GM12891 (cell line): Measurements from ENCODE around the gene XPNPEP3.
"Not testable (repeated sequence)": the region's sequence is repeated elsewhere in the genome, so short reads cannot be mapped to it uniquely, and the experiment has no call there.

Source experiments
- DNase-seq: peaks from one replicate; pipeline ENCODE4 v3.0.0; 2011; ENCODE audit warnings: low spot score; ENCODE audit not compliant: insufficient read length
- FAIRE-seq: peaks from 2 replicates; lab custom pipeline; 2011; peaks lifted over from hg19 to GRCh38; lab: Jason Lieb, UNC
- PAX5 ChIP-seq: IDR thresholded peaks from 2 replicates; pipeline ENCODE4 v1.6.1; 2011; ENCODE audit warnings: low read length, moderate library complexity, mild to moderate bottlenecking; ENCODE audit not compliant: insufficient read depth, severe bottlenecking
- POLR2A ChIP-seq: IDR thresholded peaks from 2 replicates; pipeline ENCODE4 v1.6.1; 2011; ENCODE audit warnings: low read depth, low read length, control low read depth
- POLR2AphosphoS5 ChIP-seq: IDR thresholded peaks from 2 replicates; pipeline ENCODE4 v1.6.1; 2011; ENCODE audit warnings: low read depth, low read length, control low read depth
- POU2F2 ChIP-seq: IDR thresholded peaks from 2 replicates; pipeline ENCODE4 v1.6.1; 2011; ENCODE audit warnings: low read depth, mild to moderate bottlenecking, control low read depth, low read length, moderate library complexity
- SPI1 ChIP-seq: IDR thresholded peaks from 2 replicates; pipeline ENCODE4 v1.6.1; 2011; ENCODE audit warnings: low read depth, low read length, control low read depth
- TAF1 ChIP-seq: IDR thresholded peaks from 2 replicates; pipeline ENCODE4 v1.6.1; 2011; ENCODE audit warnings: low read depth, low read length, control low read depth

The XPNPEP3 gene

DNA sequence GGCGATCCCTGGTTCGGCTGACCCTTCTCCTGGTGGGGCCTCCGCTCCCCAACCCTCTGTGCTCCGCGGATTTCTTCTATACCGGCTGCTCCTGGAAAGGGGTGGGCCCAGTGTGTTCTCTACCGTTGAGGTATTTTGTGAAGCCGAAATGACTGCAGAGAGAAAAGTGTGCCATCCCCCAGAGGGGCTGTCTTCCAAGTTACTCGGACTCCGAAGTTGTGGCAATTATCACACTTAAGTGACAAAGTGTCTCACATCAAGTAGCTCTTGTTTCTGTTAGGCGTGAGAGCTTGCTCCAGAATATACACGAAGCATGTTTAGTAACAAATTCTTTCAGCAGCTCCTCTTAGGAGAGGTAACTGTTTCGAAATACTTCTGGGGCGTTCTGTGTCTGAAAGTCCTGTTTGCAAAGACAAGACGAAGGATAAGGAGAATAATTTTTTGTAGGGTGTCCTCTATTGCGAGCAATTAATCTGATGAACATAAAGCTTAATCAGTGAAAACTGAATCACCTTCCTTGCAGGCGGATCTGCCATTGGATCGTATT, 434 bp downstream of the XPNPEP3 start:
- DNase-seq (no peak), FAIRE-seq (peak; percentile 9)
- TF ChIP-seq PAX5 (no peak), POLR2A (no peak), POU2F2 (no peak), TAF1 (no peak), POLR2AphosphoS5 (no peak), SPI1 (no peak)

DNA sequence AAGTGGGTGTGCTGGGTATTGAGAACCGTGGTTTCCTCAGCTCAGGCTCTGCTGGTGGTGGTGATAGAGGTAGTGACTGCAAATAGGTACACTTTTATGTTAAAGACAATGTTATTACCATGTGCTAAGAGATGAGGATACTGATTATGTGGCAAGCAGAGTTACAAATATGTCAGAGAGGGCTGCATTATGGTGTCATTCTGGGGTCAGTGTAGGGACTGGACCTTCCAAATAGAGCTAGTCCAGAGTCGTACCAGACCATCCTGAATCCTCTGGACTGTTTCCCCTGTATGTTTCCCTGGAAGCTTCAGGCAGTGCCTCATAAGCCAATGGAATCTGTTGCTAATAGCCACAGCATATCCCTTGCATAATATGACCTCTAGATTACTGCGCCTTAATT, 5.1 kb downstream of the XPNPEP3 start, which contains the start of gene DNAJB7:
Gene DNAJB7 (minus strand): TSS at position 101 of the 400 bp plus-strand sequence. CDS start 119 bp downstream, outside the sequence.
- peak; percentile 33 for FAIRE-seq
- TF ChIP-seq POLR2AphosphoS5, result no peak
- TF ChIP-seq POU2F2, result no peak
- no peak for TF ChIP-seq TAF1
- no peak for TF ChIP-seq SPI1
- TF ChIP-seq PAX5, result no peak
- no peak for TF ChIP-seq POLR2A
- DNase-seq, result no peak

DNA sequence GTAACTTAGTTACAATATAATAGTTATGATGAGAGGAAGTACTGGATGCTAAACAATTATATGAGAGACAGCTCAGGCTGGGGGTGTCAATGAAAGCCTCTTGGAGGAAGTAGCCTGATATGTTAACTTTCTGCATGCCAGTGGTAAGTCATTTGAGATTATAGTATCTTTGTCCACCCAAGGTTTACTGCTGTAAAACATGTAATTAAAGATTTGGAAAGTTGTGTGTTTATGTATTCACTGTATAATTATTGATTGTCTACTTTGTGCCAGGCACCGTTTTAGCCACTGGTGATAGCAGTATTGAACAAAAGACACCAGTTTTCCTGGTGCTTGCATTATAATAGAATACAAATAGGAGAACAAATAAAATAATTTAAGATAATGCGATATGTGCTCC, 5.6 kb downstream of the XPNPEP3 start:
- DNase-seq, result no peak
- no peak for TF ChIP-seq POU2F2
- TF ChIP-seq POLR2AphosphoS5, result no peak
- TF ChIP-seq POLR2A, result no peak
- TF ChIP-seq SPI1, result no peak
- TF ChIP-seq PAX5, result no peak
- TF ChIP-seq TAF1, result no peak
- no peak for FAIRE-seq

DNA sequence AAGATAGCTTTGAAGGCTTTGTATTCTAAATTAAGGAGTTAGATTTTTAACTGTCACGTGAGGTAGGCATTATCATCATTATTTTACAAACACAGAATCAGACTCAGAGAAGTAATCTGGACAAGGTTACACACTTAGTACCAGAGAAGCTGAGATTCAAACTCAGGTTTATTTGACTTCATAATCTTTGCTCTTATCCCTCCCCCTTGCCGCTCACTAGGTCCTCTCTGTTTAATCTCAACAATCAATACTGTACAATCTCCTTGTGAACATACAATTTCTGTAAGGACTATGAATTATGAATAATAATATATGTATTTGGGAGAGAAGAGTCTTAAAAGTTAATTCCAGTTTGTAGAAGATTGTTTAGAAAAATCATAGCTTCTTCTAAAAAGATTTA, 10.2 kb downstream of the XPNPEP3 start:
- FAIRE-seq (no peak), DNase-seq (no peak)
- no peak for TF ChIP-seq SPI1
- TF ChIP-seq POLR2A, result no peak
- TF ChIP-seq TAF1, result no peak
- no peak for TF ChIP-seq POU2F2
- no peak for TF ChIP-seq PAX5
- no peak for TF ChIP-seq POLR2AphosphoS5

DNA sequence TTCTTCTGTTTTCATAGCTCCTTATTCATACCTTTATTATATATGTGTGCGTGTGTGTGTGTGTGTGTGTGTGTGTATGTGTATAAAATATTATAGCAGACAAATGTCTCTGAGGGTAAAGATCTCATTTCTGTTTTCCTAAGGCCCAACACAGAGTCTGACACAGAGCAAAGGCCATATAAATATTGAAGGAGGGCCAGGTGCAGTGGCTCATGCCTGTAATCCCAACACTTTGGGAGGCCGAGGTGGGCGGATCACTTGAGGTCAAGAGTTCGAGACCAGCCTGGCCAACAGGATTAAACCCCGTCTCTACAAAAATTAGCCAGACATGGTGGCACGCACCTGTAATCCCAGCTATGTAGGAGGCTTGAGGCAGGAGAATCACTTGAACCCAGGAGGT, 11.4 kb downstream of the XPNPEP3 start:
- not testable (repeated sequence) for FAIRE-seq, DNase-seq

DNA sequence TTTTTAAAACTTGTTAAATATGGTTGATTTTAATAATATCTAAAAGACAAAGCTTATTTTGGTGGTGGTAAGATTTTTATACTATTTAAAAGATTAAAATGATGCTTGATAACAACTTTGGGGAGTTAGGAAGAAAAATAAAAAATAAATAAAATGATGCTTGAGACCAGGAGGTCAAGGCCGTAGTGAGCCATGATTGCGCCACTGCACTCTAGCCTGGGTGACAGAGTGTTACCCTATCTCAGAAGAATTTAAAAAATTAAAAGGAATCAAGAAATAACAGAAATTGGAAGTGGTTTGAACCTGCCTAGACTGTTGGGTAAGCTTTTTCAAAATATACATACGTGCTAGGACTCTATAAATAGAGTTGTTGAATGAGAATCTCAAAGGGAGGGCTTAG, 17.1 kb downstream of the XPNPEP3 start:
- FAIRE-seq (no peak), DNase-seq (no peak)
- TF ChIP-seq POLR2AphosphoS5 (no peak), POLR2A (no peak), TAF1 (no peak), SPI1 (no peak), POU2F2 (no peak), PAX5 (no peak)

DNA sequence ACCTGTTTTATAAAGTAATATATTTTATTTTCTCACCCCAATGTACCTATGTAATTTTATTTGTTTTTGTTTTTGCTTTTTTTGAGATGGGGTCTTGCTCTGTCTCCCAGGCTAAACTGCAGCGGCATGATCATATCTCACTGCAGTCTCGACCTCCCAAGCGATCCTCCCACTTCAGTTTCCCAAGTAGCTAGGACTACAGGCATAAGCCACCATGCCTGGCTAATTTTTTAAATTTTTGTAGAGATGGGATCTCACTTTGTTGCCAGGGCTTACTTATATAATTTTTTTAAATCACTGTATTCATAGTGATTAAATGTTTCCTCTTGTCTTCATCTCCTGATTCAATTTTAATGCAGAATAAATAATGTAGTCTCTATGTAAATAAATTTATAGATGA, 18.2 kb downstream of the XPNPEP3 start:
- no peak for DNase-seq
- no peak for TF ChIP-seq POLR2A
- TF ChIP-seq PAX5, result no peak
- TF ChIP-seq POU2F2, result no peak
- no peak for TF ChIP-seq TAF1
- TF ChIP-seq POLR2AphosphoS5, result no peak
- no peak for TF ChIP-seq SPI1
- no peak for FAIRE-seq

DNA sequence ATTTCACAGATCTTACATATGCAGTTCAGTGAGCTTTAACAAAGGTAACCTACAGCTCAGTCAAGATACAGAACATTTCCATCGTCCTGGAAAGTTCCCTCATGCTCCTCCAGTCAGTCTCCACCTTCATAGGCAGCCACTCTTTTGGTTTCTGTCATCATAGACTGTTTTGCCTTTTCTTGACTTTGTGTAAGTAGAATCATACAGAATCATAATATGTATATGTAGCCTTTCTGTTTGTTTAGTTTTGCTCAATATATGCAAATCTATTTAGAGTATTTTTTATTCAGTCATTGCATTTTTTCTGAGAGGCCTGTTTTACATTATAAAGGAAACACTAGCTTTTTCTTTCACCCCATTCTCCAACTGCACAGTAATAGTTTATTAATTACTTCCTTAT, 20.0 kb downstream of the XPNPEP3 start:
- no peak for TF ChIP-seq POLR2AphosphoS5
- FAIRE-seq, result no peak
- no peak for DNase-seq

DNA sequence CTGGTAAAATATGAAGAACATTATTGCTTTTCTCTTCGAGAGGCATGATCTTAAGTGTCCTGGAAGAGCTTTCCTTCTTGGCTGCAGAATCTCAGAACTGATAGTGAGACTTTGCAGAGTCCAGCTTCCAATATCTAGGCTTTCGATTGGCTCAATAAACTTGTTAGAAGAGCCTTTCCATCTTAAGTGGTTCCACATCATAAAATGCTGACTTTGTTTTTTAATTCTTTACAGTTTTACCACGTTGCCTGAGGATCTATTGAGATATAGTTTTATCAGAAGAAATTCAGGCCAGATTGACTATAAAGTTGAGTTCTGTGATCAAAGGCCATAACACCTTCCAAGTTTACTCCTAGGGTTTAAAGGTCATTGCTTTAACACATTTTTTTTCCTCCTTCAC, 20.5 kb downstream of the XPNPEP3 start:
- FAIRE-seq (no peak), DNase-seq (no peak)
- TF ChIP-seq PAX5 (no peak), POLR2AphosphoS5 (no peak), TAF1 (no peak), POLR2A (no peak), SPI1 (no peak), POU2F2 (no peak)

DNA sequence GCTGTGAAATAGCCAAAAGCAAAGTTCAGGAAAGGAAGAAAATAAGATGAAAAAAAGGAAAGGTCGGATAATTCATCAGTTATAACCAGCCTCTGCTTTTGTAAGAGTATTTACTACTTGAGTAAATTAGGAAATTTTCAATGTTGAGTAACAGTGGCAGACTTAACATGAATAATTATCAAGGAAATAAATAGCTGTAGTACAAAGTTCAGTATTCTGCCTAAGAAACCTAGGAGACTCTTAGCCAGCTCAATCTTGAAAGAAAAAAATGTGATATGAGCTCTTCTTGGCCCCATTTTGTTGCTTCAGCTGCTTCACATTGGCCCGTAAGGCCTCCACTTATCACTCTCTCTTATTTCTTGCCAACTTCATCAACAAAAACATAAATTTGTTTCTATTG, 22.0 kb downstream of the XPNPEP3 start:
- TF ChIP-seq POLR2AphosphoS5 (no peak), SPI1 (no peak), POLR2A (no peak), PAX5 (no peak), POU2F2 (no peak), TAF1 (no peak)
- DNase-seq, result no peak
- no peak for FAIRE-seq

DNA sequence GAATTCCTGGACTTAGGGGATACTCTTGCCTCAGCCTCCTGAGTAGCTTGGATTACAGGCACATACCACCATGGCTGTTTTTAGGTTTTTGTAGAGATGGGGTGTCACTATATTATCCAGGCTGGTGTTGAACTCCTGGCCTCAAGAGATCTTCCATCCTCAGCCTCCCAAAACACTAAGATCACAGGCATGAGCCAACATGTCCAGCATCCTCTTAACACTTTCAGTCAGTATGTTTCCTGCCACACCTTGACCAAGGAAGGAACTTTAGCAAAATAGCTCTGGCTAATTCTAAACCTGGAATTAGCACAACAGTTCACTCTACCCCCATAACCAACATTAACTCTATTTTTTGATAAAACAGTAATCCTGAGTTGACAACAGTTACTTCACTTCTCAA, 32.2 kb downstream of the XPNPEP3 start:
- no peak for TF ChIP-seq POU2F2
- no peak for TF ChIP-seq SPI1
- TF ChIP-seq PAX5, result no peak
- TF ChIP-seq TAF1, result no peak
- no peak for TF ChIP-seq POLR2AphosphoS5
- no peak for TF ChIP-seq POLR2A
- DNase-seq, result no peak
- no peak for FAIRE-seq
